T-helper 22 cell (primary cell): ENCODE measurements around the gene HIVEP3.

Experiments
- DNase-seq: peaks from one replicate; pipeline ENCODE4 v3.0.0-alpha.2; 2020; ENCODE audit warnings: low read depth

The HIVEP3 gene

GRCh38 chr1:41464885-41465284 lies 453.8 kb downstream of the HIVEP3 start:
- DNase-seq, result no peak

- no peak for DNase-seq
Measured at GRCh38 chr1:41463516-41463915, 455.2 kb downstream of the HIVEP3 start.

DNA sequence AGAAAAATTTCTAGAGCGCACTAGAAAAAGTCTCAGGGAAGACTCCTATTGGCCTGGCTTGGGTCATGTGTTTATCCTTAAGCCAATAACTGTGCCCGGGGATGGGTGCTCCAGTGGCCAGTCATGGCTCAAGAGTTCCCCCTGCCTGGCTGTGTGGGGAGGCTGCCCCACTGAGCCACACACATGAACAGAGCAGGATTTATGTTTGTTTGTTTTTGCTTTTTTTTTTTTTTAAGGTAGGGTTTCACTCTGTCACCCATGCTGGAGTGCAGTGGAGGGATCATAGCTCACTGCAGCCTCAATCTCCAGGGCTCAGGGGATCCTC lies 456.1 kb downstream of the HIVEP3 start:
- DNase-seq, result no peak

DNA sequence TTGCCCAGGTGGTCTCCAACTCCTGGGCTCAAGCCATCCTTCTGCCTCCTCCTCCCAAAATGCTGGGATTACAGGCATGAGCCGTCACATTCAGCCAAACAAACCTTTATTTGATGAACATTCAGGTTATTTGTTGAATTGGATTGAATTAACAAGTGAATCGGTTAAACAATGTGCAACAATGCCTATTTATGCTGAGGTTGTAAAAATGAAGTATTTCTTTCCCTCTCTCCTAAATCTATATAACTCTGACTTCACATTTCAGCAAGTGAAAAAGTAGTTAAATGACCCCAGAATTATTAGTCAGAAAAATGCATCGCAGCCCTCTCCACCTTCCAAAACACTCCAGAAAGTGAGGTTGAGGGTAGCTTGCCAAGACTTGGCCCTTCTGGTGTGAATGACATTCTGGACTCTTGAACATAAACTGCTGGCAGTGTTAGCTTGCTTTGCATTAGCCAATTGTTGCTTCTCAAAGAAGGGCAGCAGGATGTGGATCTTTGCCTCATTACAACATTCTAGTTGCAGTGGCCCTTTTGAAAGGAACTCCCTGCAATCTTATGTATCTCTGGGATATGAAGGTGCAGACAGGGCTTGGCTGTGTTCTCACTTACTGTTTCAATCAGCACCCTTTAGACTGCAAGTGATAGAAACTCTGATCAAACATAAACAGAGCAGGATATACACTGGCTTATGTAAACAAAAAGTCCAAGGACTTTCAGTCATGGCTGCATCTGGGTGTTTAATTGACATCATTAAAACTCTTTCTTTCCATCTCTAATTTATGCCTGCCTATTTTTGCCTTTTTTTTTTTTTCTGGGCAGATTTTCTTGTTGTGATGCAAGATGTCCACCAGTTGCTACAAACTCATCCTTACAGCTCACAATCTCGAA lies 456.7 kb downstream of the HIVEP3 start:
- DNase-seq, result no peak

DNA sequence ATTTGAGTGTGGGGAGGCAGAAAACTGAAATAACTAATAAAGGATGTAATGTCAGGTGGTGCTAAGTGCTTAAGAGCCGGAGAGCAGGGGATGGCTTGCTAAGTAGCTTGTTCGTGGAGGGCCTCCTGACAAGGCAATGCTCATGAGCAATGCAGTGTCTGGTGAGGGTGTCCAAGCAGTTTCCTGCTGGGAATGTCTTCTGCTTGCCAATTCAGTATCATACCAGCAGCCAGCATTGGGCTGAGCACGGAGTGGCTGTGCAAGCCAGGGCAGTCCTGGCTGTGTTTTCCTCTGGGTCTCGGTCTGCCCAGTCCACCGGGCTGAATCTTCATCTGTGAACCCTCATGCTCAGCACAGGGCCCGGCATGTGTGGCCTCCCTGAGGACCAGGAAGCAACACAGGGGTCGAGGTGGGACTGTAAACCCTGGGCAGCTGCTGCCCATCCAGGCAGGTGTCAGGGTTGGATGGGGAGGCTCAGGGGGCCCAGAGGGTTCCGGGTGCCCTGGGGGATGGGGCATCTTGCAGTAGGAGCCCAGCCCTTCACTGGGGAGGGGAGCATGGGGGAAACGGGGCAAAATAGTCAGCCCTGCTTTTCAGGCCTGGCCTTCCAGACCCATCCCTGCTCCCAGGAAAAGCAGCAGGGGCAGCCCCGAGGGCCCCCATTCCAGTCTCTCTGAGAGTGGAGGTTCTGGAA lies 461.7 kb downstream of the HIVEP3 start:
- no peak for DNase-seq
